ENCODE data around the gene STN1. TPM values are rescaled to one million over a fixed set of nuclear protein-coding genes. Genes with fewer than 3 reads are reported as not detected.
"Not testable (repeated sequence)": the region's sequence is repeated elsewhere in the genome, so short reads cannot be mapped to it uniquely, and the experiment has no call there.

The STN1 gene
- total RNA-seq, 1 experiment from 2014 or later, result 13.4 TPM

GRCh38 chr10:103861505-103861904 is 56.5 kb downstream of the STN1 start:
- DNase-seq (ENCODE audit: low read depth), result no peak

- peak; percentile 45 for DNase-seq (ENCODE audit: low read depth)
These were observed 58.6 kb downstream of the STN1 start for GRCh38 chr10:103859161-103860086.

GRCh38 chr10:103858360-103858759 is 59.6 kb downstream of the STN1 start:
- no peak for DNase-seq (ENCODE audit: low read depth)

GRCh38 chr10:103856797-103857170 is 61.2 kb downstream of the STN1 start:
- DNase-seq (ENCODE audit: low read depth), result no peak

- DNase-seq (ENCODE audit: low read depth), result no peak
These were observed 61.9 kb downstream of the STN1 start for GRCh38 chr10:103855852-103856796.

GRCh38 chr10:103855424-103855823 is 62.6 kb downstream of the STN1 start, which contains the start of gene SH3PXD2A:
SH3PXD2A (minus strand) TSS chr10:103855576; CDS start chr10:103855266, 310 bp downstream.
- peak; percentile 37 for DNase-seq (ENCODE audit: low read depth)

- DNase-seq (ENCODE audit: low read depth), result peak; percentile 37
These were observed 63.1 kb downstream of the STN1 start for GRCh38 chr10:103854686-103855391.

GRCh38 chr10:103854265-103854685 is 63.7 kb downstream of the STN1 start:
- DNase-seq (ENCODE audit: low read depth), result peak; percentile 14

- DNase-seq (ENCODE audit: low read depth), result no peak
These were observed 64.3 kb downstream of the STN1 start for GRCh38 chr10:103853428-103854264.

GRCh38 chr10:103852856-103853255 is 65.1 kb downstream of the STN1 start:
- no peak for DNase-seq (ENCODE audit: low read depth)

GRCh38 chr10:103852189-103852711 is 65.7 kb downstream of the STN1 start:
- peak; percentile 15 for DNase-seq (ENCODE audit: low read depth)

GRCh38 chr10:103851261-103851660 is 66.7 kb downstream of the STN1 start:
- no peak for DNase-seq (ENCODE audit: low read depth)

GRCh38 chr10:103850572-103850895 is 67.5 kb downstream of the STN1 start:
- DNase-seq (ENCODE audit: low read depth), result no peak

GRCh38 chr10:103849880-103850571 is 68.0 kb downstream of the STN1 start:
- peak; percentile 90 for DNase-seq (ENCODE audit: low read depth)

GRCh38 chr10:103849212-103849877 is 68.6 kb downstream of the STN1 start:
- DNase-seq (ENCODE audit: low read depth), result peak; percentile 22

- DNase-seq (ENCODE audit: low read depth), result peak; percentile 17
These were observed 70.0 kb downstream of the STN1 start for GRCh38 chr10:103847909-103848468.

- no peak for DNase-seq (ENCODE audit: low read depth)
These were observed 70.6 kb downstream of the STN1 start for GRCh38 chr10:103847346-103847745.

GRCh38 chr10:103845972-103846371 is 72.0 kb downstream of the STN1 start:
- DNase-seq (ENCODE audit: low read depth), result peak; percentile 14

- DNase-seq (ENCODE audit: low read depth), result not testable (repeated sequence)
These were observed 72.6 kb downstream of the STN1 start for GRCh38 chr10:103845346-103845745.

Data from Daoy (cell line).